ENCODE measurements around the gene CIAO2B. TPM values are rescaled to one million over a fixed set of nuclear protein-coding genes. Genes with fewer than 3 reads are reported as not detected.
"Not testable (repeated sequence)": the region's sequence is repeated elsewhere in the genome, so short reads cannot be mapped to it uniquely, and the experiment has no call there.

The CIAO2B gene
- total and polyA plus RNA-seq, 2 experiments from 2014 or later: 111 to 182 TPM

DNA sequence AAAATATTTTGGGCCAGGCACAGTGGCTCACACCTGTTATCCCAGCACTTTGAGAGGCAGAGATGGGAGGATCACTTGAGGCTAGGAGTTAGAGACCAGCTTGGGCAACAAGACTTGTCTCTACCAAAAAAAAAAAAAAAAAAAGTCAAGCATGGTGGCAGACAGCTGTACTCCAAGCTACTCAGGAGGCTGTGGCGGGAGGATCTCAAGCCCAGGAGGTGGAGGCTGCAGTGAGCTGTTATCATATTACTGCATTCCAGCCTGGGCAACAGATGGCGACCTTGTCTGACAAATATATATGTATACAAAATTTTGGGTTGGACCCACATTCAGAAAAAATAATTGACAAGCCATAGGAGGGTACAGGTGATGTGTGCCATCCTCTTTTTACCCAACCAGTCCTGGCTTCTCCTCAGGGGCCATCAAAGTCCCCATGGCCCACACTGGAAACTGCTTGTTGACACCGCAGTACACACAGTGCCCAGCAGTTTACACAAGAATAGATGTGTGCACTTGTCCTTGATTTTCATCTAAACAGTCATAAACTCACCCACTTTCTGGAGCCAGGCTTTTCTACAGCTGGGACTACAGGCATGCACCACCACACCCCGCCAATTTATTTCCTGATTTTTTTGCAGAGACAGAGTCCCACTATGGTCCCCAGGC lies 2.8 kb upstream of the CIAO2B start:
- Histone ChIP-seq H3K9me3 (ENCODE audit: low read depth) (no peaks in the 10 kb centered on the region), H3K9me2 (ENCODE audit: insufficient read depth) (no peaks in the 10 kb centered on the region), H3K4me1 (ENCODE audit: insufficient read depth) (peaks cover 14% of the 10 kb centered on the region; the same call in 1 of the 2 replicates), H3K4me2 (ENCODE audit: unreplicated experiment) (no peak overlapping the region), H3K27me3 (replicated peaks; ENCODE audit: insufficient read depth) (no peaks in the 10 kb centered on the region), H3K4me3 (no peak overlapping the region), H2AFZ (no peak overlapping the region), H4K20me1 (ENCODE audit: insufficient read depth) (no peaks in the 10 kb centered on the region; the same call in 1 of the 2 replicates), H3K27ac (no peak overlapping the region), H3F3A (ENCODE audit: insufficient read depth) (no peaks in the 10 kb centered on the region), H3K9ac (no peak overlapping the region), H3K79me2 (ENCODE audit: insufficient read depth) (peaks cover 48% of the 10 kb centered on the region), H3K36me3 (ENCODE audit: low read depth) (peaks cover 6% of the 10 kb centered on the region; the same call in 1 of the 2 replicates)
- no peak for DNase-seq
- in situ Hi-C loops (cut with MboI): no loop called here
- no peak for TF ChIP-seq EZH2phosphoT487 (IDR thresholded peaks at IDR 0.05; ENCODE audit: insufficient read depth, low read depth)
- TF ChIP-seq EZH2 (IDR thresholded peaks at IDR 0.05; ENCODE audit: insufficient read depth, poor library complexity, severe bottlenecking): no peak
- 89 to 93% methylated on average over 4 of the region's 4 CpGs for WGBS, 2 experiments (ENCODE audit: low coverage in 1 of 2, low lambda C conversion rate in 2 of 2, missing lambda C conversion rate in 2 of 2)

DNA sequence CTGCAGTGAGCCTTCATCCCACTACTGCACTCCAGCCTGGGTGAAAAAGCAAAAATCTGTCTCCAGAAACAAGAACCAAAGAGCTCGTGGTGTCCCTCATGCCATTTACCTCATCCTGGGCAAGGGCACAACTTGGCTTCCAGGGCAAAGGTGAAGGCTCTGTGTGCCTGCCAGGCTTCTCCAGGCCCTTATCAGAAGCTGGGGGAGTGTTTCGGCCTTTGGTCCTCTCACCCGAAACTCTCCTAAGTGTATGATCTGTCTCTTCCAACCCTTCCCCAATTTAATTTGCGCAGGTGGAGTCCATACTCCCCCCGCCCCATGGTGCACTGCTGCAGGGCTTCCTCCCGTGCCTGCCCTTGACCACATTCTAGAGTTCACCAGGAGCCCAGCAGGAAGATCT lies 2.3 kb upstream of the CIAO2B start:
- no peaks in the 10 kb centered on the region for H3K9me3 ChIP-seq (ENCODE audit: low read depth)
- in situ Hi-C loops (cut with MboI): no loop called here
- peaks cover 14% of the 10 kb centered on the region; the same call in 1 of the 2 replicates for H3K4me1 ChIP-seq (ENCODE audit: insufficient read depth)
- DNase-seq: no peak
- no peaks in the 10 kb centered on the region for H3K9me2 ChIP-seq (ENCODE audit: insufficient read depth)
- no peak overlapping the region for H3K9ac ChIP-seq
- no peaks in the 10 kb centered on the region for H3F3A ChIP-seq (ENCODE audit: insufficient read depth)
- no peak overlapping the region for H3K27ac ChIP-seq
- no peaks in the 10 kb centered on the region for H3K27me3 ChIP-seq (replicated peaks; ENCODE audit: insufficient read depth)
- H3K4me3 ChIP-seq: peak overlapping the region; percentile 84
- no peak for TF ChIP-seq EZH2phosphoT487 (IDR thresholded peaks at IDR 0.05; ENCODE audit: insufficient read depth, low read depth)
- no peak for TF ChIP-seq EZH2 (IDR thresholded peaks at IDR 0.05; ENCODE audit: insufficient read depth, poor library complexity, severe bottlenecking)
- 86 to 93% methylated on average over 6 of the region's 6 CpGs for WGBS, 2 experiments (ENCODE audit: low coverage in 1 of 2, low lambda C conversion rate in 2 of 2, missing lambda C conversion rate in 2 of 2)
- no peak overlapping the region for H3K4me2 ChIP-seq (ENCODE audit: unreplicated experiment)
- H3K36me3 ChIP-seq (ENCODE audit: low read depth): peaks cover 3% of the 10 kb centered on the region; the same call in 1 of the 2 replicates
- H2AFZ ChIP-seq: no peak overlapping the region
- no peaks in the 10 kb centered on the region; the same call in 1 of the 2 replicates for H4K20me1 ChIP-seq (ENCODE audit: insufficient read depth)
- peaks cover 48% of the 10 kb centered on the region for H3K79me2 ChIP-seq (ENCODE audit: insufficient read depth)

DNA sequence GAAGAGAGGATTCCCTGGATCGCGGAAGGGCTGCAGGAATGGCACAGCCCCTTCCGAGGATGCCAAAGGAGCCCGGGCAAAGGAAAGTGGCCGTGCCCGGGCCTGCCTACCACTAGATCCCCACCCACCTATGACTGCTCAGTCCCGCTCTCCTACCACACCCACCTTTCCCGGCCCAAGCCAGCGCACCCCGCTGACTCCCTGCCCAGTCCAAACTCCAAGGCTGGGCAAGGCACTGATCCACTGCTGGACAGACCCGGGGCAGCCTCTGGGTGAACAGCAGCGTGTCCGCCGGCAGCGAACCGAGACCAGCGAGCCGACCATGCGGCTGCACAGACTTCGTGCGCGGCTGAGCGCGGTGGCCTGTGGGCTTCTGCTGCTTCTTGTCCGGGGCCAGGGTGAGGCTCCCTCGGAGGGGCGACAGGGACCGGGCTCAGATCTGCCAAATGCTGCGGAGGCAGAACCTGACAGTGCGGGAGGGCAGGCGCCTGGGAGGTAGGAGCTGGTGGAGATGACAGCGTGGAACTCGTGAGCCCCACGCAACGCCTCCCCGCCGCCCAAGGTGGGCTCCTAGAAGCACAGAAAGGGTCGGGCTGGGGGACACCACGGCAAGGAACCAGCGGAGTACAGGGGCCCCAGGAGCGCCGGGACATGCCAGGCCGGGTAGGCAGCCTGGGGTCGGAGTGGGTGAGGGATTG lies 1.3 kb upstream of the CIAO2B start, which contains the start of gene CES2:
TSS of gene CES2 (plus strand) at position 203 of the 698 bp plus-strand sequence. CDS start at position 323, 120 bp downstream.
- H3K9ac ChIP-seq: peak within 1 kb of the TSS; percentile 90
- peak within 1 kb of the TSS; percentile 84 for H3K4me3 ChIP-seq
- H3K79me2 ChIP-seq (ENCODE audit: insufficient read depth): peaks cover 48% of the 10 kb centered on the region
- peaks cover 14% of the 10 kb centered on the region; the same call in 1 of the 2 replicates for H3K4me1 ChIP-seq (ENCODE audit: insufficient read depth)
- H3K27me3 ChIP-seq (replicated peaks; ENCODE audit: insufficient read depth): no peaks in the 10 kb centered on the region
- H3F3A ChIP-seq (ENCODE audit: insufficient read depth): no peaks in the 10 kb centered on the region
- in situ Hi-C loops (cut with MboI): no loop called here
- TF ChIP-seq EZH2 (IDR thresholded peaks at IDR 0.05; ENCODE audit: insufficient read depth, poor library complexity, severe bottlenecking): no peak
- no peak for TF ChIP-seq EZH2phosphoT487 (IDR thresholded peaks at IDR 0.05; ENCODE audit: insufficient read depth, low read depth)
- no peaks in the 10 kb centered on the region; the same call in 1 of the 2 replicates for H4K20me1 ChIP-seq (ENCODE audit: insufficient read depth)
- peak; percentile 86 for DNase-seq
- H3K27ac ChIP-seq: peak within 1 kb of the TSS; percentile 59
- peaks cover 3% of the 10 kb centered on the region; the same call in 1 of the 2 replicates for H3K36me3 ChIP-seq (ENCODE audit: low read depth)
- H3K4me2 ChIP-seq (ENCODE audit: unreplicated experiment): peak within 1 kb of the TSS; percentile 99
- WGBS, 2 experiments (ENCODE audit: low coverage in 1 of 2, low lambda C conversion rate in 2 of 2, missing lambda C conversion rate in 2 of 2): 11 to 12% methylated on average over 44 of the region's 44 CpGs
- peak within 1 kb of the TSS; percentile 69 for H2AFZ ChIP-seq
- no peaks in the 10 kb centered on the region for H3K9me2 ChIP-seq (ENCODE audit: insufficient read depth)
- no peaks in the 10 kb centered on the region for H3K9me3 ChIP-seq (ENCODE audit: low read depth)

DNA sequence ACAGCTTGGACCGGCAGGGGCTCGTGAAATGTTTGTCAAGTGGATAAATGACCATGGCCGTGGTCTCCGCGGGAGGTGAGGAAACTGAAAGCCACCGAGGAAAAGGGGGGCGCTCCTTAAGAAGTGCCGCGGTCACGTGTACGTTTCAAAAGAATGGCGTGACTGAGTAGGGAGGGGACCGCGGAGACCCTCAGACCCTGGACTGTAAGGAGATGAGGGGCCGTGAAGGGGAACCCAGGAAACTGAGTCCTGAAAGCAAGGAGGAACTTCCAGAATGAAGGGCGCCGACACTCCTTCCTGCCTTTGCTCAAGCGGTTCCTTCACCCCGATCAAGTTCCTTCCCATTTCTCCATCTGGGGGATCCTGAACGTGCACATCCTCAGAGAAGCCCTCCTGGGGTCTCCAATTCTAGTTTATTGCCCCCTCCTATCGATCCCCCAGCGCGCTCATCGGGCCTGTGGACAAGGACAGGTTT lies 674 bp upstream of the CIAO2B start:
- H3K9me2 ChIP-seq (ENCODE audit: insufficient read depth); H4K20me1 ChIP-seq (ENCODE audit: insufficient read depth); DNase-seq; H3K9me3 ChIP-seq (ENCODE audit: low read depth); H3K36me3 ChIP-seq (ENCODE audit: low read depth); in situ Hi-C loops (cut with MboI); H3F3A ChIP-seq (ENCODE audit: insufficient read depth); H3K27me3 ChIP-seq (replicated peaks; ENCODE audit: insufficient read depth): not testable (repeated sequence)
- 1 to 2% methylated on average over 23 to 24 of the region's 24 CpGs for WGBS, 2 experiments (ENCODE audit: low coverage in 1 of 2, low lambda C conversion rate in 2 of 2, missing lambda C conversion rate in 2 of 2)
- Histone ChIP-seq H2AFZ (peak overlapping the region; percentile 69), H3K79me2 (ENCODE audit: insufficient read depth) (peaks cover 48% of the 10 kb centered on the region), H3K4me2 (ENCODE audit: unreplicated experiment) (peak overlapping the region; percentile 99), H3K9ac (peak overlapping the region; percentile 90), H3K4me3 (peak overlapping the region; percentile 84), H3K27ac (peak overlapping the region; percentile 59), H3K4me1 (ENCODE audit: insufficient read depth) (peaks cover 14% of the 10 kb centered on the region; the same call in 1 of the 2 replicates)
